M059J (cell line): ENCODE measurements around the gene CDR2L. TPM values are rescaled to one million over a fixed set of nuclear protein-coding genes. Genes with fewer than 3 reads are reported as not detected.
"Not testable (repeated sequence)": the region's sequence is repeated elsewhere in the genome, so short reads cannot be mapped to it uniquely, and the experiment has no call there.

Experiments used
- DNase-seq: peaks from one replicate; pipeline ENCODE4 v3.0.0-alpha.2; 2012; ENCODE audit warnings: low read depth
- total RNA-seq: library from RNA; depleted of rRNA; stranded (reverse); fragments of >200 nt; shearing (Covaris generic); gene quantifications from 2 replicates; pipeline ENCODE4 v1.2.3, GENCODE V29; 2014

Gene CDR2L
- total RNA-seq, 1 experiment from 2014 or later = 13.6 TPM

DNA sequence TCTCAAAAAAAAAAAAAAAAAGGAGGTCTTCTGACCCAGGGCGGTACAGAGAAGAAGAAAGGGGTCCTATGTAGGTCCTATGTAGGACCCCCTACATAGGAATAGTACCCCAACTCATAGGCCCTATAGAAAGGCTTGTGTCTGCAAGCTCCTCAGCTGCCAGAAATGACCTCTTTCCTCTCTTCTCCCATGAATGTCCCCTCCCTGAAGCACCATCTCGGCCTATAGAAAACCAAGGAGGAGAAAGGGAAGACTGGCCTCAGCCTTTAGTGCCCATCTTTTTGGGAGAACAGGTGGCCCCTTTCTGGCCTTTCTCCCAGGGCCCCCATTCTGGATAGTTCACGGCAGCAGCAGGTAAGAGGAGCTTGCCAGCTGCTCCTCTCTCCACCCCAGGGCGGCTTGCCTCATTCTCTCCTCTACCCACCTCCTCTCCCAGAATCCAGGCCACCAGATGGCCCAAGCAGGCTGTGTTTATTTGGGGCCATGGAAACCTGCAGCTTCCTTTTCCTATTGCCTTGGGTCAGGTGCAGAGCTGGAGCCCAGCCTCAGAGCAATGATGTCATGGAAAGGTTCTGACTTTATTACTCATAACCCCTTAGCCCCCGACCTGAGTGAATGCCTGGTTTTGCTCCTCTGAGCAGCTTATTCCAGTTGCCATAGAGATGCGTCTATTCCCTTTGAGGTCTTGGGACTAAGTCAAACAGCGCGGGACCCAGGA lies 23.4 kb downstream of the CDR2L start:
- peak; percentile 89 for DNase-seq

DNA sequence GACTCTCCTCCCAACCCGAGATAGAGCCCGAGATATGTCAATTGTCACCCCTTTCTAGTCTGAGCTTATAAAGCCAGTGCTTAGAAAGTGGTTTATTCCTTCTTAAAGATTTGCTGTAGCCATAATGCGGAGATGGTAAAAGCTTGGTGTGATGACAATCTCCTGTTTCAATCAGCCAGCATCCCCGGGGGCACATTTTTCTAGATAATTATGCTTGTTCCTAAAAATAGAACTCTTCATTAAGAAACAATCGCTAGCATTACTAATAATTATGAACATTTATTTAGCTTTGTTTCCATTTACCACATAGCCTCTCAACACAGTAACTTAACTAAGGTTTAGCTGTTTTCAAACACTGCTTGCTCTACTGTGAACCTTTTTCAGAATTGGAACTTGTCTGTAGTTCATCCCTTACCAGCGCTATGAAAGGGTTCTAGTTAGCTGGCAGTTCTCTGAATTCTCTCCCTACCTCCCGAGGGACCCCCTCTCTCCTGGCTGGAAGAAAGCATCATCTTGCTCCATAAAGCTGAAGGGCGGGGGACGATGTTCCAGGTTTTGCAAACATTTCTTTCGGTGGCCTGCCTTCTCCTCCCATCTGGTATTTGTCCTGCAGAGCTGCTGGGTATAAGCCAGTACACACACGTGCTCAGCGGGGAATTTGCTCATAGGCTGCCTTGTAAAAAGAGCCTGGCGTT lies 24.1 kb downstream of the CDR2L start:
- peak; percentile 61 for DNase-seq

DNA sequence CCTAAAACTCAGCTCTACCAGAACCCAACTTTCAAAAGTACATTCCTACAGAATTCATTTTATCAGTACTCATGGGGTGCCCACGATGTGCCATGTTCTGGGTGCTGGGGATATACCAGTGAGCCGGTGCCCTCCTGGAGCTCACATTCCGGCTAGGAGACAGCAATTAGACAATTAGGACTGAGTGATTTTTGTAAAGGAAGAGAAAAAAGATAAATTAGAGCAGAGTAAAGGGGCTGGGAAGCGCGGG lies 24.6 kb downstream of the CDR2L start:
- DNase-seq = no peak

DNA sequence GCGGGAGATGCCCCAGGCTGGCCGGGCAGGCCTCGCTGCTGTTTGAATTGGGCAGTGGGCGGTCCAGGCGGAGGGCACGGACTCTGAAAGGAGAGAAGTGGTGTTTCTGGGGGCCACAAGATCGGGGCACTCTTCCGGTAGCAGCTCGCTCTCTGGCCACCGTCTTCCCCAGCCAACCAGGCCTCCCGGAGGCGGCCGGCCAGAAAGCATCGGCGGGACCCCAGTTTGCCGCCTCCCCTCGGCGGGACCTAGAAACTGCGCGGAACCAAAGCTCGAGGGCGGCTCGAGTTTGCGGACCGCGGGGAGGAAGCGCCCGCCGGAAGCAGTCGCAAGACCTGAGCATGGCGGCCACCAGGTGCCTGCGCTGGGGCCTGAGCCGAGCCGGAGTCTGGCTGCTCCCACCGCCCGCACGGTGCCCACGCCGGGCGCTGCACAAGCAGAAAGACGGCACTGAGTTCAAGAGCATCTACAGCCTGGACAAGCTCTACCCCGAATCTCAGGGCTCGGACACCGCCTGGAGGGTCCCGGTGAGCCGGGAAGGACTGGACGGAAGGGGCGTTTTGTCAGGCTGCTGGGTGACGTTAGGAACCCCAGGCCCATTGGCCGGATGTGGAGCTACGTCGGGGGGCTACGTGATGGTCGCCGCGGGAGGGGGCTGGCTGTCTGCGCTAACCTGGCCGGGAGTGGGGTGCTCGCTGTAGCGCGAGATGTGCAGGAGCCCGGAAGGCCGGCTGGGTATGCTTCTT lies 25.1 kb downstream of the CDR2L start, which contains the start of gene MRPL58:
MRPL58 (plus strand) TSS at position 325 of the 746 bp plus-strand sequence; CDS start at position 342, 17 bp downstream.
- peak; percentile 85 for DNase-seq

DNA sequence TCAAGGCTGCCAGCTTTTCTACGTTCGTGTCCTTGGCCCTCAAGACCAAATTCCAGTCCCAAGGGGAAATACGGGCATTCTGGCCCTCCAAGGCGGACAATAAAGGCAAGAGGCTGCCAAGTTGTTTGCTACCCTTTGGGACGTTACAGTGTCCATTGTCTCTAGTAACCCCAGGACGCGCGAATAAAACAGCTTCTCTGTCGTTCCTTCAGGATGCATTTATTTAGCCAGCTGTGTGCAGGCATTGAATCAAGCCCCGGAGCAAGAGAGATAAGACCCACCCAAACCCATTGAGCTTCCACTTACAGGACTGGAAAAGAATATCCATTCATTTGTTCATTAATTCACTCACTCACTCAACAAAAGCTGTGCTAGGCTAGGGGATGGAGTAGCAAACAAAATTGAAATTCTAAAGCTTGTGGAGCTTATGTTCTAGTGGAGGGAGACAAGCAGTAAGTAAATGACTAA lies 25.7 kb downstream of the CDR2L start:
- no peak for DNase-seq

DNA sequence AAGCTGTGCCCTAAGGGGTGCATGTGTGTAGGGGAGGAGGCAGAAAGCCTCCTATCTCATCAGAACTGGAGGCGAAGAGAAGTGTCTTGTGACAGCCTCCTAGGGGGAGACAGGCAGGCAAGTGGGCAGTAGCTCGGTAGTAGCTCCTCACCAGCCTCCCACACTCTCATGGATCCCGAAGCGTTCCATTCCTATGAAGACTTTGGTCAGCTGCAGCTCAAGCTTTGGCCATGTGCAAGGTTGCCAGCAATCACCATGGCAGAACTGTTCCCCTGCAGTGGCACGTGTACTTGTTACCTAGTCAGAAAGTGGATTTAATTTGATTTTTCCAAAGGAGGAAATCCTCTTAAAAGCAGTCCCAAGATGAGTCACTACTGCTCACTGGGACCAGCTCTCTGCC lies 31.7 kb downstream of the CDR2L start:
- no peak for DNase-seq

DNA sequence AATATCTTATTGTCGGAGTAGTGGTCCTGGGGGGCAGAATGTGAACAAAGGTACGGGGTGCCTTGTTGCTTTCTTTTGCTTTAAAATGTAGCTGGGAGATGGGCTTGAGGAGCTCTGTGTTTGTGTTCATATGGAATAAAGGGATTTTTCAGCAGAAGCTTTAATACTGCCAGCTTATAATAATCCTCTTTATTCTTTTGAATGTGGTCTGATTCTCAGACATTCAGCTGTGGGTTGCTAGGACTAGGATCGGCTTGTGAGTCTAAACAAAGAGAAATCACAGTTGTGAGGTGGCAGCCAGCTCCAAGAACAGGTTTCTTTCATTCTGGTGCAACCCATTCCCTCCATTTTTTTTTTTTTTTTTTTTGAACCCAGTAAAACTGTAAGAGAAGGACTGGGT lies 32.3 kb downstream of the CDR2L start:
- DNase-seq = no peak

DNA sequence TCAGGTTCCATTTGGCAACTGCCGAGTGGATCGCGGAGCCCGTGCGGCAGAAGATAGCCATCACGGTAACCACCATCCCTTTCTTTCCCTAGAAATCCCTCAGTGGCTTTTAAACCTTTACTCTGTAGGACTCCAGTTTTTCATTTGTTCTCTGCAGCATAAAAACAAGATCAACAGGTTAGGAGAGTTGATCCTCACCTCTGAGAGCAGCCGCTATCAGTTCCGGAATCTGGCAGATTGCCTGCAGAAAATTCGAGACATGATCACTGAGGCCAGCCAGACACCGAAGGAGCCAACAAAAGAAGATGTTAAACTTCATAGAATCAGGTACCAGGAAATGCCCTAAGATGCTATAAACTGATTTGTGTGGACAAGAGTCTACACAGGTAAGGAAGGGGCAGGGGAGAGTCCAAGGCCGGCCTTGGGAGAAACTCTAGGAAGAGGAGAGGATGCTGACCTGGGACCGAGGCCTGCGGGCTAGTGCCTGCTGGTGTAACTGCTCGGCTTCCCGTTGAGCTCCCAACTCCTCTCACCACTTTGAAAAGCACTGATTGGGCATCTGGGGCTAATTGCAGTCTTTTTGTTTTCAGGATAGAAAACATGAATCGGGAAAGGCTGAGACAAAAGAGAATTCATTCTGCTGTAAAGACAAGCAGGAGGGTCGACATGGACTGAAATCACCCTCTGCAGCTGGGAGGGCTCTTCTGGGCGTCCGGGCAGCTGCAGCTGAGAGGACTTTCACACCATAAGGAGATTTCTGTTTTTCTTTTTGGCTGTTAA lies 33.1 kb downstream of the CDR2L start:
- DNase-seq = no peak

DNA sequence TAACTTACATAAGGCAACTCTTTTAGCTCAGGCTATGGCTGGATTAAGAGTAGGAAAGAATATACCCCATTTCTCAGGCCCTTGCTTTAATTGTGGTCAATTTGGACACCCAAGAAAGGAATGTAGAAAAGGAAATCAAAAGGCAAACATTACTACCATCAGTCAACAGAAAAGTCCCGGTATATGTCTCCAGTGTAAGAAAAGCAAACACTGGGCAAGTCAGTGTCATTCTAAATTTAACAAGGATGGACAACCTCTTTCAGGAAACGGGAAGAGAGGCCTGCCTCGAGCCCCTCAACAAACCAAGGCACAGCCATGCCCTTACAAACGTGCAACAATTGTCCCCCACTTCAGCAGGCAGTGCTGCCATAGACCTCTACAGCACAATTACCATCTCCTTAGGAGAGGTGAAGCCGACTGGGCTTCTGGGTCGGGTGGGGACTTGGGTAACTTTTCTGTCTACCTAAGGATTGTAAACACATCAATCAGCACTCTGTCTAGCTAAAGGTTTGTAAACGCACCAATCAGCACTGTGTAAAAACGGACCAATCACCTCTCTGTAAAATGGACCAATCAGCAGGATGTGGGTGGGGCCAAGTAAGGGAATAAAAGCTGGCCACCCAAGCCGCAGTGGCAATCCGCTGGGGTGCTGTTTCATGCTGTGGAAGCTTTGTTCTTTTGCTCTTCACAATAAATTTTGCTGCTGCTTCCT lies 37.4 kb downstream of the CDR2L start:
- no peak for DNase-seq

DNA sequence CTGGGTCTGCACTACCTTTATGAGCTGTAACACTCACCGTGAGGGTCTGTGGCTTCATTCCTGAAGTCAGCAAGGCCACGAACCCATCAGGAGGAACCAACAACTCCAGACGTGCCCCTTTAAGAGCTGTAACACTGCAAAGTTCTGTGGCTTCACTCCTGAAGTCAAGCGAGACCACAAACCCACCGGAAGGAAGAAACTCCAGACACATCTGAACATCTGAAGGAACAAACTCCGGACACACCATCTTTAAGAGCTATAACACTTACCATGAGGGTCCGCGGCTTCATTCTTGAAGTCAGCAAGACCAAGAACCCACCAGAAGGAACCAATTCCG lies 37.9 kb downstream of the CDR2L start:
- not testable (repeated sequence) for DNase-seq

DNA sequence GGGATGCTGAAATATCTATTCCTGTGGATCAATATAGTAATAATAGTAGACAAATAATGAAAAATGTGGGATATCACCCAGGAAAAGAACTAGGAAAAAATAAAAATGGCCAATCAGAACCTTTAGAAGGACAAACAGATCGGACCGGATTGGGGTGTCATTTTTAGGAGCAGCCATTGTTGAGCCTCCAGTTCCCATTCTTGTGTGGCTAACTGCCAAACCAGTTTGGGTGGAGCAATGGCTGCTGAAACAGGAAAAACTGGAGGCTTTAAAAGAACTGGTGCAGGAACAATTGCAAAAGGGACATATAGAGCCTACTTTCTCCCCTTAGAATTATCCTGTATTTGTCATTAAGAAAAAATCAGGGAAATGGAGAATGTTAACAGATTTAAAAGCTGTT lies 39.2 kb downstream of the CDR2L start:
- not testable (repeated sequence) for DNase-seq

DNA sequence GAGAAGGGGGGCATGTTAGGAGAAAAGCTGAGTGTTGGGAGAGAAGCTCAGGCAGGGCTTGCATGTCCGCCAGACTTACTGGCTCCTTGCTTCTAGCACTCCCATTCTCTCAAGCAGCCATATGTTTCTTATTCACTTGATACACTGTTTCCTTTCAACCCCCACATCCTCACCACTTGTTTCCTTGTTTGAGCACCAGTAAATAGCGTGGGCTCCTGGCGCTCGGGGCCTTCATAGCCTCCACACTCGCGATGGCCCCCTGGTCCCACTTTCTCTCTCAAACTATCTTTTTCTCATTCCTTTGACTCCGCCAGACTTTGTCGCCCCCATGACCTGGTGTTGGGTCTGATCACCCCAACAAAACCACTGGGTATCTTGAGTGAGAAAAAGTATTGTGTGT lies 42.7 kb downstream of the CDR2L start:
- DNase-seq = no peak

DNA sequence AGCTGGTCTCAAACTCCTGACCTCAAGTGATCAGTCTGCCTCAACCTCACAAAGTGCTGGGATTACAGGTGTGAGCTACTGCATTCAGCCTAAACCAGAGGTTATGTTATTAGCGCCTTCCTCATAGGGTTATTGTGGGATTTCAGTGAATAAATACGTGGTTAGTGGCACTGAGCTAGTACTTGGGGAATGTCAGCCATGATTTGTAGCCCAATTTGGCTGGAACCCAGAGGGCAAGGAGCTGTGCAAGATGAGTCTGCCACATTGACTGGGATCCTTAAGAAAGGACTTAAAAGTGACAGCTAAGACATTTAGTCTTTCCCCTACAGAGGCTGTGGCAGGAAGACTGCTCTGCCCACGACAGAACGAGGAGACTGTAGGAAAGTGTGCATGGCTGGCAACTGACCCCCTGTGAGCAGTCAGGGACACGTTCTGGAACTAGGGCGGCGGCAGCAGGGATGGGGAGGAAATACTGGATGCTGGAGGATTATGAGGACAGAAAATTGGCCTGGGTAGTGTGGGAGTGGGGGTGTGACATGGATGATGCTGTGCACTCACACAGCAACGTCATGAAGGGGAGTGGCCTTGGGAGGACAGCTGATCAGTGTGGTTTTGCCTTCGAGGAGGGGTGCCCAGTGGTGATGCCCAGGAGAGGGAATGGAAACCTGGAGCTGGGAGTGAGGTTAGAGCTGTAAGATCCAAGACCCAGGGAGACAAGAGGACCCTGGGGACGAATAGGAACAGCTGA lies 44.7 kb downstream of the CDR2L start:
- DNase-seq = peak; percentile 91

DNA sequence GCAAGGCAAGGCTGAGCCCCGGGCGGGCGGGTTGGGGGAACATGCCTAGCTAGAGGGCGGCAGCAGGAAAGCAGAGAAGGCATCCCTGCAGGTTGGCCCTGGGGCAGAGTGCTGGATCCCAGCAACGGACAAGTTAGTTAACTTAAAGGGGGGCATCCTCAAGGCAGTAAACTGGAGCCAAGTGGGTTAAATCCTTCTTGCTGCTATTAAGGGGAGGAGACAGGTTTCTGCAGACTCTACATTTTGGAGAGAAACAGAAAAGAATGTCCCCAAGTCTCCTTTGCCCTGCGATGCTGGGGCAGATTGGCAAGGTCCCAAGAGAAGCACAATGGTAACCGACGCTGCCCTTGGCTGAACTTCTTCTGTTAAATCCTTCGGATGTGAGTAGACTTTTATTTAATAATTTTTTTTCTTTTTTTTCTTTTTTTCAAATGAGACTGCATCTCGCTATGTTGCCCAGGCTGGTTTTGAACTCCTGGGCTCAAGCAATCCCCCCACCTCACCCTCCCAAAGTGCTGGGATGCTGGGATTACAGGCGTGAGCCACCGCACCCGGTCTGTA lies 45.4 kb downstream of the CDR2L start:
- DNase-seq = peak; percentile 46

DNA sequence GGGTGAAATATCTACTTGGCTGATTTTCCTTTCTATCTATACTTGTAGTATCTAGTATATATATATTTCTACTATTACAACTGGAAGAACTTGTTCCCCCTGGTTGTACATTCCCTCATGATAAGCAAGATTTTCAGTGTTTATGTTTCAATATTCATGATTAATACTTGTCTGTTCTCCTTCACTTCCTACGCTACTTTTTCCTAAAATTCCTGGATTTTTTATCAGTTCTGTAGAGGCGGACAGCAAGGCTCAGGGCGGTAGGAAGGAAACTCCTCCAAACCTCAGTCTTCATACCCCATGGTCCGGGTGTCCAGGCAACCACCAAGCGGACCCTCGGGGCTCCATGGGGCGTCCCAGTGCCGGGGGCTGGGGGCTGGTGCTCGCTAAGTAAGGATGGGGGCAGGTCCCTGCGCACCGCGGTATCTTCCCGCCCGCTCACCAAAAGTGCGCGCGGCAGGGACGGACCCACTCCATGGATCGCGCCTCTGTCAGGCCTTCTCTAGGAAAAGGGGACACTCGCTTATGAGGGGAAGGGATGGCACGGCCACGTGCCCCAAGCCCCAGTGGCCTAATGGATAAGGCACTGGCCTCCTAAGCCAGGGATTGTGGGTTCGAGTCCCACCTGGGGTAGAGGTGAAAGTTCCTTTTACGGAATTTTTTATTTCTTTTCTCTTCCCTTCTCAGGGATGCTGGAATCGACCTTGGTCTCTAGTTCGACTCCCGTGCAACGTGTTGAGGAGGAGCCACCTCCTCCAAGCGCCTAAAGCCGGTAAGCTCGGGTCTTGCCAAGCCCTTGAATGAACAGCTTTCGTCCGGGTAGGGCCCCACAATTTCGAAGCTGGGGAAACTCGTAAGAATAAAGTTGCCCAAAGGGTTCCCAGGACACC lies 46.2 kb downstream of the CDR2L start:
- DNase-seq = peak; percentile 91

DNA sequence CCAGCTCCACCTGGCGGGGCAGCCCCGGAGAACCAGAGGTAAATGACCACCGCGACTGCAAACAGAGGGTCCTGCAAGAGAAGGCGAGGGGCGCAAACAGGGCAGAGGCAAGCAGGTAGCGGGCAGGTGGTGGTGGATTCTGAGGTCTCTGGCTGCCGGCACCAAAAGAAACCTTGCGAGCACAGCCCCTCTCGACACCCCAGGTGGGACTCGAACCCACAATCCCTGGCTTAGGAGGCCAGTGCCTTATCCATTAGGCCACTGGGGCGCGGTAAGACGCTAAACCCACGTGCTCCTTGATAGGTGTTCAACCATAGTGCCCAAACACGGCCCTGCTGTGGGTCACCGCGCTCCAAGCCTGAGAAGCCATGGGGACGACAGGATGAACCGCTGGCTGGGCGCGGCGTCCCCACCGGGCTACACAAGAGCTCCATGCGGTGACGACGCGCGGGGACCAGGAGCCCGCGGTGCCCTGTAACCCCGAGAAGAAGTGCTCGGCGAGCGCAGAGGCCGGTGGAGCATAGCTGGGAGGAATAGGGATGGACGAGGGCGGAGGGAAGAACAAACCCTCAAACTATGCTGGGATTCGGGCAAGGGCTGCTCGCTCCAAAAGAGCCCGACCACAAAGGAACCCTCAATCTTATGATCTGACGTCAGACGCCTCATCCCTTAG lies 46.9 kb downstream of the CDR2L start:
- DNase-seq = peak; percentile 91

DNA sequence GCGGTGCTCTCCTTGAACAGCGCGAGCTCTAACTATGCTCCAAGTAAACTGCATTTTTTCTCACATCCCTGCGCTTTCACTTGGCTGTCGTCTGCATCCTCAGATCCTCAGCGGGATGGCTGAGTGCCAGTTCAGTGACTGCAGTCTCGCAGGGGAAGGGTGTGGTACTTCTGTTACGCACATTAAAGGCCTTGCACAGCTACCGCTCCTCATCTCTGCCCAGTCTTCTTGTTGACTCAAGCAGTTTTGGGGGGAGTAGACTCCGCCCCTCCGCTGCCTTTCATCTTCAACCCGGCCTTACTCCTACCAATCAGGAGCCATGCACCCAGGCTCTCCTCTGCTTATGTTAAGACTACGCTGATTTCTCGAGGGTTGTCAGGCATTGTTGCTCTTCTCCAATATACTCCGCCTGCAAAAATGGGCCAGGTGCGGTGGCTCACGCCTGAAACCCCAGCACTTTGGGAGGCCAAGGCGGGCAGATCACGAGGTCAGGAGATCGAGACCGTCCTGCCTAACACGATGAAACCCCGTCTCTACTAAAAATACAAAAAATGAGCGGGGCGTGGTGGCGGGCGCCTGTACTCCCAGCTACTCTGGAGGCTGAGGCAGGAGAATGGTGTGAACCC lies 49.3 kb downstream of the CDR2L start:
- peak; percentile 6 for DNase-seq

DNA sequence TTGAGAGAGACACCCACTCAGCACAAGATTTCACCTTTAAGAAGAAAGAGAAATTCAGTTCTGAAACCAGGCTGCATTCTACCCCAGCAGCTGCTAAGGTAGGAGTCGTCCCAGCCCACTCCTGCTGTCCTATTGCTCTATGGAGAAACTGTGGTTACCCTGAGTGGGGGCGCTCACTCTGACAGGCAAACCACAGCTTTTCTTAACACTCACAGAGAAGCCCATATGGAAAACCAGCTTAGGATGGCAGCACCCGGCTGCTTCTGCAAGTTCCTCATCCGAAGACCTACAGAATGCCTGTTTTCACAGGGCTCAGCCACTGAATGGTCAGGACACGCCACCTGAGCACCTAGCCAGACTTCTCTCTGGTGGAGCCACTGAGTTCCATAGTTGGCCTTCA lies 51.8 kb downstream of the CDR2L start:
- no peak for DNase-seq
